GM19372 (cell line): ENCODE data around the gene PLEKHO2.
"Not testable (repeated sequence)": the region's sequence is repeated elsewhere in the genome, so short reads cannot be mapped to it uniquely, and the experiment has no call there.

Experiments used
- ATAC-seq: cut with Tn5 transposase; IDR thresholded peaks from one replicate; pipeline ENCODE4 v1.9.1; 2021; ENCODE audit warnings: mild to moderate bottlenecking, low read depth, moderate library complexity; ENCODE audit not compliant: unreplicated experiment

Gene PLEKHO2, protein sequence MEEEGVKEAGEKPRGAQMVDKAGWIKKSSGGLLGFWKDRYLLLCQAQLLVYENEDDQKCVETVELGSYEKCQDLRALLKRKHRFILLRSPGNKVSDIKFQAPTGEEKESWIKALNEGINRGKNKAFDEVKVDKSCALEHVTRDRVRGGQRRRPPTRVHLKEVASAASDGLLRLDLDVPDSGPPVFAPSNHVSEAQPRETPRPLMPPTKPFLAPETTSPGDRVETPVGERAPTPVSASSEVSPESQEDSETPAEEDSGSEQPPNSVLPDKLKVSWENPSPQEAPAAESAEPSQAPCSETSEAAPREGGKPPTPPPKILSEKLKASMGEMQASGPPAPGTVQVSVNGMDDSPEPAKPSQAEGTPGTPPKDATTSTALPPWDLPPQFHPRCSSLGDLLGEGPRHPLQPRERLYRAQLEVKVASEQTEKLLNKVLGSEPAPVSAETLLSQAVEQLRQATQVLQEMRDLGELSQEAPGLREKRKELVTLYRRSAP

DNA sequence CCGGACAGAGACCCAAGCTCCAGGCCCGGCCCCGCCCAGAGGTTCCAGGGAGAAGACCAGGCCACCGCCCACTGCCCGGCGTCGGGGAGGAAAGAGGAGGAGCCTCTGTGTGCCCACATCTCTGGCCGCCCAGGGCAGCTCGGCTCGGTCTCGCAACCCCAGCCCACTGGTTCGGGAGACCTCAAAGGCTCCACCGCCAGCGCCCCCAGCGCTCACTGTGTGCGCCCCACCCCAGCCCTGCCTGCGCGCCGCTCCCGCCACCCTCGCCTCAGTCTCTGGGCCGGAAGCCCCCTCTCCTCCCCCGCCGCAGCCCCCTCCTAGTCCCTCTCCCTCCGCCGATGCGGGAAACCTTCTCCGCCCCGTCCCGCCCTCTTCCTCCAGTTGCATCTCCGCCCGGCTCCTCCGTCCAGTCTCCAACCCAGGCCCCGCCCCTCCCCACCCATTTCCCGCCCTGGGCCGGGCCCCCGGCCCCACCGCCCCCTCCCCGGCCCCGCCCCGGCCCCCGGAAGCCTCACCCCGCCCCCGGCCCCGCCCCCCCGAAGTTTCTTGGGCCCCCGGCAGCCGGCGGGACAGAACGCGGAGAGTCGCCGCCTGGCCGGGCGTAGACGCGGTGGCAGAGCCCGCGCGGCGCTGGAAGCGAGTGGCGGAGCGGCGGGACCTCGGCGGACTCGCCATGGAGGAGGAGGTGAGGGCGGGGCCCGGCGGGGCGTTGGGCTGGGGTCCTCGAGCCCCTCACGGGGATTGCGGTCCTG, at the start of gene PLEKHO2:
Gene PLEKHO2, plus strand, starts transcription at position 572 of the 752 bp plus-strand sequence. Its CDS starts 102 bp downstream, at position 674.
- ATAC-seq, result peak; percentile 59

DNA sequence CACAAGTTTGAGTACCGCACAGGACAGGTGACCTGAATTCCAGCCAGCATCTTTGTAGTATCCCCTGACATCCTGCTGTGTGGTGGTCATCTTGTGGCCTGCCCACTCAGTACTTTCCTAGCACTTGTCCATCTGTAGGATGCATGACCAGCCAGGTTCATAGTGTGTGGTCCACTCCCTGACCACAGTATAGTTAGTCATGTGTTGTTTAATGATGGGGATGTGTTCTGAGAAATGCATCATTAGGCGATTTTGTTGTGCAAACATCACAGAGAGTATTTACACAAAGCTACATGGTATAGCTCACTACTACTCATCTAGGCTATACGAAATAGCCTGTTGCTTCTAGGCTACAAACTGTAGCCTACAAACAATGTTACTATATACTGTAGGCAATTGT, 49.4 kb upstream of the PLEKHO2 start:
- no peak for ATAC-seq

DNA sequence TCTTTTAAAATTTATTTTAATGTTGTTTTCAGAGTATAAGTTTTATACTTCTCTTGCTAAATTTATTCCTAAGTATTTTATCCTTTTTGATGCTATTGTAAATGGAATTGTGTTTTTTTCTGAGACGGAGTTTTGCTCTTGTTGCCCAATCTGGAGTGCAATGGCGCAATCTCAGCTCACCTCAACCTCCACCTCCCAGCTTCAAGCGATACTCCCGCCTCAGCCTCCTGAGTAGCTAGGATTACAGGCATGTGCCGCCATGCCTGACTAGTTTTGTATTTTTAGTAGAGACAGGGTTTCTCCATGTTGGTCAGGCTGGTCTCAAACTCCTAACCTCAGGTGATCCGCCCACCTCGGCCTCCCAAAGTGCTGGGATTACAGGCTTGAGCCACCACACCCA, 46.4 kb upstream of the PLEKHO2 start:
- ATAC-seq, result not testable (repeated sequence)

DNA sequence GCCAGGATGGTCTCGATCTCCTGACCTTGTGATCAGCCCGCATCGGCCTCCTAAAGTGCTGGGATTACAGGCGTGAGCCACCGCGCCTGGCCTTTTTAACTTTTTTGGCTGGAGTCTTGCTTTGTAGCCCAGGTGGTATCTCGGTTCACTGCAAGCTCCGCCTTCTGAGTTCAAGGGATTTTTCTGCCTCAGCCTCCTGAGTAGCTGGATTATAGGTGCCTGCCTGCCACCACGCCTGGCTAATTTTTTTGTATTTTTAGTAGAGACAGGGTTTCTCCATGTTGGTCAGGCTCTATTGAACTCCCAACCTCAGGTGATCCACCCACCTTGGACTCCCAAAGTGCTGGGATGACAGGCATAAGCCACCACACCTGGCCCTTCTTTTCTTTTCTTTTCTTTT, 45.8 kb upstream of the PLEKHO2 start:
- not testable (repeated sequence) for ATAC-seq

DNA sequence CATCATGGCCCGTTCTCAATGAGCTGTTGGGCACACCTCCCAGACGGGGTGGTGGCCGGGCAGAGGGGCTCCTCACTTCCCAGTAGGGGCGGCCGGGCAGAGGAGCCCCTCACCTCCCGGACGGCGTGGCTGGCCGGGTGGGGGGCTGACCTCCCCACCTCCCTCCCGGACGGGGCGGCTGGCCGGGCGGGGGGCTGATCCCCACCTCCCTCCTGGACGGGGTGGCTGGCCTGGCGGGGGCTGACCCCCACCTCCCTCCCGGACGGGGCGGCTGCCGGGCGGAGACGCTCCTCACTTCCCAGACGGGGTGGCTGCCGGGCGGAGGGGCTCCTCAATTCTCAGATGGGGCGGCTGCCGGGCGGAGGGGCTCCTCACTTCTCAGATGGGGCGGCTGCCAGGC, 42.8 kb upstream of the PLEKHO2 start:
- not testable (repeated sequence) for ATAC-seq

DNA sequence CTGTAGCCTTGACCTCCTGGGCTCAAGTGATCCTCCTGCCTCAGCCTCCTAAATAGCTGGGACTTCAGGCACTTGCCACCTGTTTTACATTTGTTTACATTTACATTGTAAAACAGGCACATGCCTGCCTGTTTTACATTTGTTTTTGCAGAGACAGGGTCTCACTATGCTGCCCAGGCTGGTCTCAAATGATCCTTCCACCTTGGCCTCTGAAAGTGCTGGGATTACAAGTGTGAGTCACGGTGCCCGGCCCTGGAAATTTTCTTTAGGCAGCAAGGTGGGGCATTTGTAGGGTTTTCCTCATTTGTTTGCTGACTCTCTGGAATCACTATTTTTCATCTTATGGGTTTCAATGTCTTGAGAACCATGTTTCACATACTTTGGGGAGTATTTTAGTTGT, 41.2 kb upstream of the PLEKHO2 start:
- ATAC-seq, result no peak

DNA sequence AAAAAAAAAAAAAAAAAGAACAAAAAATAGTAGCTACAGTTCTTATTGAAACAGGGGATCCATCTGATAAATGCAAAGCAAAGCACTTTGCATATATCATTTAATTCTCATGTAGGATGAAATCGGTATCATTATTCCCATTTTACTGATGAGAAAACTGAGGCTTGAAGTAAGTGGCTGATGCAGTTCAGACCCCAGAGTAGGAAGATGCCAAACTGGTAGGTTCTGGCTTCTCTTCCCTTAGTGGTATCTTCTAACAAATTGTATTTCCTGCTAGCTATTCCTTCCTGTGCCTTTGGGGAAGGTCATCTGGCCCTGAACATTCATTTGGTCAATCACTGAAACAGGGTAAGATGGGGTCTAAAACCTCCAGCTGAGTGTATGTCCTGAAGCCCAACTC, 38.2 kb upstream of the PLEKHO2 start:
- ATAC-seq, result no peak

DNA sequence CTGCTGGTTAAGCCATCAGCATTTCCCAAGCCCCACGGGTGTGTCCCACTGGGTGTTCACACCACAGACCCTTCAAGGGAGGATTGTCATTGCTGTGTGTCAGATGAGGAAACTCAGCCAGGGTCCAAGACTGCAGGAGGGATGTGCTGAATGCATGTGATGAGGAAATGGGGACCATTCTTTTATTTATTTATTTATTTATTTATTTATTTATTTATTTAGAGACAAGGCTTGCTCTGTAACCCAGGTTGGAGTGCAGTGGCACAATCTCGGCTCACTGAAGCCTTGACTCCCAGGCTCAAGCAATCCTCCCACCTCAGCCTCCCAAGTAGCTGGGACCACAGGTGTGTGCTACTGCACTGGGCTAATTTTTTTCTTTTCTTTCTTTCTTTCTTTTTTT, 37.1 kb upstream of the PLEKHO2 start:
- ATAC-seq, result no peak

DNA sequence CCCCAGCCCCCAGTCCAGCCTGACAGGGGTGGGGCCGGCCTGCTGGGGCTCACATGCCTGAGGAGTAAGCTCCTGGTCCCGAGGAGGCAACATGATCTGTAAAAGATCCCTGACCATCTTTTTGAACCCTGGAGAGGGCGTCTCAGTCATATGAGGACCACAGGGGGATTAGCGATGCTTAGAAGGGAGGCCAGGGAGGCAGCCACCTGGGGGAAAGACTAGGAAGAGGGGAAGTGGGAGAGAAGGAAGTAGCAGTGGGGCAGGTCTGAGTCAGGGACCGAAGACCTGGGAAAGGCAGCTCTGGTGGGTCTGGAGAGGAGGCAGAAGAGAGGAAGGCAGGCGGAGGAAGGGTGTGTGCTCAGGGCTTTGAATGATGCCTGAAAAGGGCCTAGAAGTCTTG, 35.2 kb upstream of the PLEKHO2 start:
- no peak for ATAC-seq

DNA sequence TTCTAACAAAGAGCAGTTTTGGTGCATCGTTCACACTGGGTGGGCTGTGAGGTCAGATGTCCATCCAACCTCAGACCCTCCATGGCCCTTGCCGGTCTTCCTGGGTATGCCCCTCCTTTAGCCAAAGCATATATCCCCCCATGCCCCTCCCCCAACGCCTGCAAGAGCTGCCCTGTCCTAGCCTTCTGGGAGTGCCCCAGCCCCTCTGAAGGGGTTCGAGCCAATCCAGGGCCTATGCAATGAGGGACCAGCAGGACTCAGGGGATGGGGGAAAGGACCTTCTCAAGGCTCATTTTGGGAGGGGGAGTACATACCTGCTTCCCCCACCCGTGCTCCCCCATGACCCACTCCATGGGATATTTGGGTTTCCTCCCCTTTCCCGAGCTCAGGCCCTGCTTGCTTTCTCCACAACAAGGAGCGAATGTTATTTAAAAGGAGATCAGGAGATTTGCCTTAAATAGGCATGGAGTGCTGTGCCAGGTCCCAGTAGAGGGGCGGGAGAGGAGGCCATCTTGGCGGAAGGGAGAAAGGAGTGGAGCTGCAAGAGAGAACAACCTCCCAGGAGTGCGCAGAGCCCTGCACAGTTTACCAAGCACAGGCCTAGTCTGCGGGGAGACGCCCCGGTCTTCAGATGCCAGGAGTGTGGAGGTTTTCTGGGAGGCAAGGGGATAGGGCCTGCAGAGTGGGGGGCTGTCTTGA, 34.5 kb upstream of the PLEKHO2 start:
- ATAC-seq, result no peak

DNA sequence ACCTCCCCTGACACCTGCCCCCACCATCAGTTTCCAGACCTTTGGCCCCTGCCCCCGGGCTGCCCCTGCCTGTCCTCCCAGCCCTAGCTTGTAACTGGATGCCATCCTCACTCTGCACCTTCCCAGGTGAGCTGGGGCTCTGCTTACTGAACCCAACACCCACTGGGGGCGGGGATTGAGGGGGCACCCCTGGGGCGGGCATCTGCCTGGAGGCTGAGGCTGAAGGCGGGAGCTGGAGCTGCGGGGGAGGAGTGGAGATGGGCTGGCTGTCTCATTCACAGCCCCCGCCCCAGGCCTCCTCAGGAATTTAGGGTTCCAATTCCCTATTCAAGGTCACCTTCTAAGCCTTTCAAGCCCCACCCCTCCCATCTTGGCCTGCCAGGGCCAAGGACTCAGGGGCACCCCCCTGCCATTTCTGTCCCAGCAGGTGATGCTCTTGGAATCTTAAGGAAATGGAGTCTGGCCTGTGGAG, 33.9 kb upstream of the PLEKHO2 start:
- no peak for ATAC-seq

DNA sequence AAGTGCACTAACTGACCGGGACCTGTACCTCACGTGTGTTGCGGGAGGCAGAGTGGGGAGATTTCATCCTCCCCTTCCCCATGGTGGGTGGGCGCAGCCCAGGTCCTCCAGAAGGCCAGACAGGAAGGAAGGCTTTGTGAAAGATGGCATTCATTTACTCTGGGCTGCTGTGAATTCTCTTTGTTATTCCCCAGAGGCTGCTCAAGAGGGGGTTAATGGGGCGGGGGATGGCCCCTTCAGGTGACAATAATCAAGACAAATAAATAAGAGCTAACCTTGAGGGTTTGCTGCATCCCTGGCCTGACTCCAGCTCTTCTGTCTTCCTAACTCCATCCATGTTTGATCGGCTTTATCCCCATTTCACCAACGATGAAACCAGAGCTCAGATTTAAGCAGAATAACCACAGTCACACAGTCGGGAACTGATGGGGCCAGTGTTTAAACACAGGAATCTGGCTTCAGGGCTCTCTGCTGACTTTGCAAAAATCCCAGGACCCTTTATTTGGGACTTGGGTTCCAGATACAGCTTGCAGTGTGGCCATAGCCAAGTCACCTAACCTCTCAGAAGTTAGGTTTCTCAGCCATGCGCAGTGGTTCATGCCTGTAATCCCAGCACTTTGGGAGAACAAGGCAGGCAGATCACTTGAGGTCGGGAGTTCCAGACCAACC, 32.8 kb upstream of the PLEKHO2 start:
- ATAC-seq, result no peak

DNA sequence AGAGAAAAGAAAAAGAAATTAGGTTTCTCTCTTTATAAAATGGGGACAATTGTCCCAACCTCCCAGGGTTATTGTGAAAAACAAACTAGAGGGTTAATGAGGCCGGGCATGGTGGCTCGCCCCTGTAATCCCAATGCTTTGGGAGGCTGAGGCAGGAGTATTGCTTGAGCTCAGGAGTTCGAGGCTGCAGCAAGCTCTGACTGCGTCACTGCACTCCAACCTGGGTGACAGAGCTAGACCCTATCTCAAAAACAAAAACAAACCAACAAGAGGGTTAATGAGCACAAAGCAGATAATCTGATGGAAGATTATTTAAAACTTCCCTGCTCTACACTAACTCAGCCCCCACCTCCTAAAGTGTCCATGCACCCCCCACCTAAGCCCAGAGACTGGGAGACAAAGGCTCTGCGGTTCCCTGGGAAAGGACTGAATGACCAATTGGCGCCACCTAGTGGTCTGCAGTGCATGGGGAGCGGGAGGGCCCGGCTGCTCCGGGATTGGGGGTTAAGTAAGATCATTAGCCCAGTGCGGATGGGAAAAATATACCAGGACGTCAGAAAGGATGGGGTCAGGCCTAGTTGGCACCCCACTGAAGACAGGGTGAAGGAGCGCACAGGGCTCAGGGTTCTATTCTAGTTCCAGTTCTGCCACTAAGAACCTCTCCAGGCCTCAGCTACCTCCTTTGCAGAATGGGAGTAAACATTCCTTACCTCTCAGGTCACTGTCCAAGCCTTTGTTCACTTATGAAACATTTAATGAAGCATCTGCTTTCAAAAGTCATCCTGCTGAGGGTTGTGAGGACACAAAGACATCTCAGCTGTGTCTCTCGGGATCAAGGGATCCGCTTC, 31.8 kb upstream of the PLEKHO2 start:
- ATAC-seq, result no peak

DNA sequence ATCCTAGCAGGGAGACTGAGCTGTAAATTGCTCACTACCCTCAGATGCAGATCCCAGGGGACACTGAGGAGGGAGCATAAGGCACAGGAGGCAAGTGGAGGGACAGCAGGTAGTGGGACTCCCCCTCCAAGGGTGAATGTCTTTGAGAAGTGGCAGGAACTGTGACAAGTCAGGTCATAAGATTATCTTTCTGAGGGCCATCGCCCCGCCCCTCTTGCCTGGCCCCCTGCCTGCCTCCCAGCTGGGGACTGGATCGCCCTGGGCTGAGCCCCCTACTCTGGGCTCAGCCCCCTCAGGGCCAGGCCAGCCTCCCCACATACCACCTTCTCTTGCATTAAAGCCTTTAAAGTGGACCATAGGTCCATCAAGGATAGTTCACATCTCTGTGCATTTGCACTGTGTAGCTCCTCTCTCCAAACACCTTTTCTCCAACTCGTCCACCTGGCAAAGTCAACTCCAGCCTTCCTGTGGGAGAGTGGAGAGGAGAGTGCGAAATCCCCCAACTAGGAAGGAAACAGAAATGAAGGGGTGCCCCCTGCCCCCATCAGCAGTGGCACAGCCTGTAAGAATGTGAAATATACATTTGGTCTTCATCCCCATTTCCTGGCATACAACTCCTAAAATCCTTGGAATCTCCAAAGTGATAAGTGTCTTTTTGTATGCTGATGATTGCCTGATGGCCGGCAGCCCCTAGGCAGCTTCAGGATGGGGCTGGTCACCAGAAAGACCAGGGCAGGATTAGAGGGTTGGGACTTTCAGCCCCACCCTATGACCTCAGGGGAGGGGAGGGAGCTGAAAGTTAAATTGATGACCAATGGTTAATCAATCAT, 31.0 kb upstream of the PLEKHO2 start:
- no peak for ATAC-seq

DNA sequence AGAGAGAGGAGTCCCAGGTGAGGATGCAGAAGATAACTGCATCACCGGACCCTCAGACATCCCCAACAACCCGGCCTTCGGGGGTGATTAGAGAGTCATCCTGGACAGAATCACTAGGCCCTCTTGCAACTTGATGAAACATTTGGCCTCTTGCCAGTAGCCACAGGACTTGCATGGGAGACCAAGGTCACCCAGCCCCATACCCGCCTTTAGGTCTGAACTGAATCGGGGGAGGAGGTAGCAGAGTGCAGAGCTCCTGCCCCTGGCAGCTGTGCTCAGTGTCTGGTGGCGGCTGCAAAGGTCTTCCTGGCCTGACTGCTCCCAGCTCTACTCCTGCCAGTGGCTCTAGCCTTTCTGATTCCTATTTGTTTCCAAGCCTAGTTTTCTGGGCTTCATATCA, 28.6 kb upstream of the PLEKHO2 start:
- no peak for ATAC-seq

DNA sequence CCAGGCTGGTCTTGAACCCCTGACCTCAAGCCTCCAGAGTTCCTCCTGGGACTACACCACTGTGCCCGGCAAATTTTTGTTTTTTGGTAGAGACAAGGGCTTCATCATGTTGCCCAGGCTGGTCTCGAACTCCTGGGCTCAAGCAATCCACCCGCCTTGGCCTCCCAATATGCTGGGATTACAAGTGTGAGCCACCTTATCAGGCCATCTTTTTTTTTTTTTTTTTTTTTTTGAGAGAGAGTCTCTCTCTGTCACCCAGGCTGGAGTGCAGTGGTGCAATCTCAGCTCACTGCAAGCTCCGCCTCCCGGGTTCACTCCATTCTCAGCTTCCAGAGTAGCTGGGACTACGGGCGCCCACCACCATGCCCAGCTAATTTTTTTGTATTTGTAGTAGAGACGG, 27.4 kb upstream of the PLEKHO2 start:
- not testable (repeated sequence) for ATAC-seq

DNA sequence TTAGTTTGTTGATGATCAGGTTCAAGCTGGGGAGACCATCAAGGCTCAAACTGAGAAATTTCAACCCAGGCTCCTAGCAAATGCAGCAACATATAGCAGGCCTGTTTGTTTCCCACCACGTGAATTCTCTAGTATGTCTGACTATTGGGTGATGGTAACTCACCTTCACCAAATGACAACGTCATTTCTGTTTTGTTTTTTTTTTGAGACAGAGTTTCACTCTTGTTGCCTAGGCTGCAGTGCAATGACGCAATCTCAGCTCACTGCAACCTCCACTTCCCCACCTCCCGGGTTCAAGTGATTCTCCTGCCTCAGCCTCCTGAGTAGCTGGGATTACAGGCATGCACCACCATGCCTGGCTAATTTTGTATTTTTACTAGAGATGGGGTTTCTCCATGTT, 26.8 kb upstream of the PLEKHO2 start:
- not testable (repeated sequence) for ATAC-seq

DNA sequence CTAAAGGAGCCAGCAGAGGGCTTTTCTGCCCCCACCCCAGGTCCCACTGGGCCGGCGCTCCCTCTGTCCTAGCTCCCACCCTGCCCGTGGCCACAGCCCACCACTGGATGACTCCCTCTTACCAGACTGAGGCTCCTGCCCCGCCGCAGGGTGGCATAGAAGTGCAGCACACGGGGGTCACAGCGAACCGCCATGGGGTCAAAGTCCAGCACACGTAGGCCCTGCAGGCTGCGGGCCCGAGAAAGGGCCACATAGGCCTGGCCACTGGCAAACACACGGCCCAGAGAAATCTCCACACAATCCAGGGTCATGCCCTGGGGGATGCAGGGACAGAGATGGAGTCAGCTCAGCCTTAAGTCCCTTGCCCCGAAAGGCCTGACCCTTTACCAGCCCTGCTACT, 25.3 kb upstream of the PLEKHO2 start:
- ATAC-seq, result no peak
